Activated CD8-positive, alpha-beta T cell treated with anti-CD3 and anti-CD28 coated beads for 36 hours (primary cell): Measurements from ENCODE around the gene CCL16. TPM values are rescaled to one million over a fixed set of nuclear protein-coding genes. Genes with fewer than 3 reads are reported as not detected.
"Not testable (repeated sequence)": the region's sequence is repeated elsewhere in the genome, so short reads cannot be mapped to it uniquely, and the experiment has no call there.

ENCODE experiments used
- ATAC-seq: fragments of 200-7000 bp; cut with Tn5 transposase; one replicate; pipeline ENCODE4 v1.10.0; 2021; ENCODE audit warnings: mild to moderate bottlenecking, moderate library complexity
- CTCF ChIA-PET: fragments of 350-600 bp; sonication (Branson Sonifier 250); formaldehyde crosslinking; loops from one replicate; lab custom pipeline; 2021; ENCODE audit warnings: antibody characterized with exemption; lab: Charles Lee
- POLR2A ChIA-PET: fragments of 350-600 bp; sonication (Branson Sonifier 250); formaldehyde crosslinking; loops from one replicate; lab custom pipeline; 2021; ENCODE audit warnings: antibody characterized with exemption; lab: Charles Lee
- DNase-seq: peaks from one replicate; pipeline ENCODE4 v3.0.0-alpha.2; 2020
- H3K27ac Mint-ChIP-seq: one replicate; pipeline ENCODE4 v1.8.0; 2021; ENCODE audit warnings: mild to moderate bottlenecking, mixed read lengths
- H3K27me3 Mint-ChIP-seq: one replicate; pipeline ENCODE4 v1.8.0; 2021; ENCODE audit warnings: mixed read lengths
- H3K36me3 Mint-ChIP-seq: one replicate; pipeline ENCODE4 v1.8.0; 2021; ENCODE audit warnings: low read depth, mixed read lengths
- H3K4me1 Mint-ChIP-seq: one replicate; pipeline ENCODE4 v1.8.0; 2021; ENCODE audit warnings: low read depth, mixed read lengths
- H3K4me3 Mint-ChIP-seq: one replicate; pipeline ENCODE4 v1.8.0; 2021; ENCODE audit warnings: mild to moderate bottlenecking, moderate library complexity, mixed read lengths
- H3K9me3 Mint-ChIP-seq: one replicate; pipeline ENCODE4 v1.8.0; 2021; ENCODE audit warnings: mixed read lengths
- CTCF ChIP-seq: fragments of 200-600 bp; IDR thresholded peaks from one replicate; pipeline ENCODE4 v1.8.0; 2022; ENCODE audit warnings: antibody characterized with exemption, mild to moderate bottlenecking
- intact Hi-C: fragments of 100-400 bp; cut with micrococcal nuclease; formaldehyde crosslinking; loops from one replicate; pipeline ENCODE4 v1.10.0; 2022
- total RNA-seq, 2 experiments: library from RNA; stranded (reverse); gene quantifications; one replicate each; pipeline ENCODE4 v1.2.3, GENCODE V29; 2021

CCL16 gene
- total RNA-seq, 2 experiments from 2014 or later, result not detected

- Mint-ChIP-seq H3K27ac (no peak overlapping the region), H3K4me1 (peaks cover 7% of the 10 kb centered on the region), H3K36me3 (no peaks in the 10 kb centered on the region), H3K4me3 (no peak overlapping the region), H3K9me3 (no peaks in the 10 kb centered on the region), H3K27me3 (no peaks in the 10 kb centered on the region)
- DNase-seq (no peak), ATAC-seq (no peak)
- ChIA-PET POLR2A (interaction anchor here (0.6 to 0.8 kb wide), 2 partner anchors 50 to 95 kb away, joined by 3 read pairs; no protein-coding TSS in a partner anchor), CTCF (interaction anchor here (0.9 to 1.7 kb wide), 4 partner anchors 12 to 541 kb away, joined by 3 to 6 read pairs (median 4); partner anchors contain the start of gene RDM1)
- intact Hi-C loops, result no loop called here
- TF ChIP-seq CTCF, result no peak
Measured at GRCh38 chr17:35942588-35943186, 38.6 kb downstream of the CCL16 start.

GRCh38 chr17:35938492-35938891, 42.8 kb downstream of the CCL16 start:
- H3K27me3 Mint-ChIP-seq, H3K27ac Mint-ChIP-seq, H3K36me3 Mint-ChIP-seq, CTCF ChIA-PET, POLR2A ChIA-PET, H3K4me3 Mint-ChIP-seq, intact Hi-C loops, ATAC-seq, H3K4me1 Mint-ChIP-seq, H3K9me3 Mint-ChIP-seq, DNase-seq: not testable (repeated sequence)

- TF ChIP-seq CTCF, result no peak
- ChIA-PET POLR2A (interaction anchor here (0.7 kb wide), 1 partner anchor 22 kb away, joined by 3 read pairs; no protein-coding TSS in a partner anchor), CTCF (interaction anchor here (1.3 kb wide), 1 partner anchor 87 kb away, joined by 3 read pairs; no protein-coding TSS in a partner anchor)
- Mint-ChIP-seq H3K4me1 (peaks cover 5% of the 10 kb centered on the region), H3K36me3 (no peaks in the 10 kb centered on the region), H3K27me3 (peaks cover 3% of the 10 kb centered on the region), H3K9me3 (no peaks in the 10 kb centered on the region), H3K4me3 (no peak overlapping the region), H3K27ac (no peak overlapping the region)
- no peak for ATAC-seq
- intact Hi-C loops, result no loop called here
- no peak for DNase-seq
Measured at GRCh38 chr17:35936063-35936462, 45.2 kb downstream of the CCL16 start.

- no peak overlapping the region for H3K27ac Mint-ChIP-seq
- no peak overlapping the region for H3K4me3 Mint-ChIP-seq
- intact Hi-C loops, result no loop called here
- no peaks in the 10 kb centered on the region for H3K9me3 Mint-ChIP-seq
- ChIA-PET CTCF (interaction anchor here (1.3 kb wide), 1 partner anchor 86 kb away, joined by 3 read pairs; no protein-coding TSS in a partner anchor), POLR2A (interaction anchor here (0.7 kb wide), 1 partner anchor 602 kb away, joined by 3 read pairs; no protein-coding TSS in a partner anchor)
- H3K27me3 Mint-ChIP-seq, result peaks cover 3% of the 10 kb centered on the region
- DNase-seq, result no peak
- no peak for ATAC-seq
- H3K36me3 Mint-ChIP-seq, result peaks cover under 1% of the 10 kb centered on the region
- no peak for TF ChIP-seq CTCF
- peaks cover 14% of the 10 kb centered on the region for H3K4me1 Mint-ChIP-seq
Measured at GRCh38 chr17:35934760-35935159, 46.5 kb downstream of the CCL16 start.

GRCh38 chr17:35932586-35932985, 48.7 kb downstream of the CCL16 start:
- ATAC-seq, result no peak
- intact Hi-C loops, result no loop called here
- Mint-ChIP-seq H3K27me3 (peaks cover 3% of the 10 kb centered on the region), H3K27ac (no peak overlapping the region), H3K36me3 (peaks cover 3% of the 10 kb centered on the region), H3K4me1 (peaks cover 21% of the 10 kb centered on the region), H3K9me3 (no peaks in the 10 kb centered on the region), H3K4me3 (no peak overlapping the region)
- CTCF ChIA-PET, result interaction anchor here (1.2 to 2.3 kb wide), 4 partner anchors 53 to 168 kb away, joined by 3 to 14 read pairs (median 5); partner anchors contain the start of gene CCL5
- TF ChIP-seq CTCF, result no peak
- POLR2A ChIA-PET, result no interaction called here
- no peak for DNase-seq
